IMR-90 (cell line): ENCODE measurements around the gene MRAP2. TPM values are rescaled to one million over a fixed set of nuclear protein-coding genes. Genes with fewer than 3 reads are reported as not detected.

Experiments used
- ATAC-seq: fragments of 200-7000 bp; cut with Tn5 transposase; 2 replicates; pipeline ENCODE4 v1.9.1; 2020; ENCODE audit warnings: low read depth, mild to moderate bottlenecking, moderate library complexity
- BruUV-seq: library from RNA; stranded (reverse); fragments of 400-500 nt; replicated peaks from 2 replicates; lab custom pipeline; 2021; lab: Mats Ljungman, UMichigan
- CTCF ChIA-PET: fragments of 300-600 bp; formaldehyde crosslinking; extraction: SDS; loops from one replicate; lab custom pipeline; 2021; ENCODE audit warnings: antibody characterized with exemption; lab: Yijun Ruan, JAX
- POLR2A ChIA-PET: fragments of 300-600 bp; sonication (Branson Sonifier 250); formaldehyde crosslinking; loops from one replicate; lab custom pipeline; 2022; ENCODE audit warnings: antibody characterized with exemption; ENCODE audit not compliant: unreplicated experiment; lab: Charles Lee
- DNase-seq: peaks from one replicate; pipeline ENCODE4 v3.0.0; 2013
- H2AFZ ChIP-seq: replicated peaks from 2 replicates; pipeline ENCODE3; 2013; ENCODE audit warnings: low read length, mild to moderate bottlenecking; ENCODE audit not compliant: poor library complexity
- H2AK5ac ChIP-seq: 2 replicates; pipeline ENCODE4 v1.6.1; 2013; ENCODE audit warnings: low read depth, low read length, inconsistent platforms
- H2AK9ac ChIP-seq: replicated peaks from 2 replicates; pipeline ENCODE3; 2013; ENCODE audit warnings: mild to moderate bottlenecking, low read depth, low read length, moderate library complexity; ENCODE audit not compliant: poor library complexity
- H2BK120ac ChIP-seq: 2 replicates; pipeline ENCODE4 v1.6.1; 2013; ENCODE audit warnings: low read depth, low read length, inconsistent platforms
- H2BK15ac ChIP-seq: 3 replicates; pipeline ENCODE4 v1.6.1; 2013; ENCODE audit warnings: low read depth, low read length, inconsistent platforms
- H2BK20ac ChIP-seq: 2 replicates; pipeline ENCODE4 v1.6.1; 2013; ENCODE audit warnings: low read depth, mild to moderate bottlenecking, inconsistent platforms, low read length, moderate library complexity
- H2BK5ac ChIP-seq: 2 replicates; pipeline ENCODE4 v1.6.1; 2013; ENCODE audit warnings: mild to moderate bottlenecking, low read depth, low read length, inconsistent platforms; ENCODE audit not compliant: poor library complexity, severe bottlenecking
- H3K14ac ChIP-seq: replicated peaks from 2 replicates; pipeline ENCODE4 v1.6.1; 2013; ENCODE audit warnings: low read depth, low read length, inconsistent platforms
- H3K18ac ChIP-seq: 2 replicates; pipeline ENCODE4 v1.6.1; 2013; ENCODE audit warnings: low read depth, low read length, control low read depth
- H3K23ac ChIP-seq: 2 replicates; pipeline ENCODE4 v1.6.1; 2013; ENCODE audit warnings: low read depth, low read length, inconsistent platforms
- H3K27ac ChIP-seq: 2 replicates; pipeline ENCODE4 v1.5.1; 2013; ENCODE audit warnings: mild to moderate bottlenecking, control low read depth, low read length; ENCODE audit not compliant: insufficient read depth
- H3K27me3 ChIP-seq: 2 replicates; pipeline ENCODE4 v1.6.1; 2013; ENCODE audit warnings: low read length; ENCODE audit not compliant: control insufficient read depth, insufficient read depth
- H3K36me3 ChIP-seq: 2 replicates; pipeline ENCODE4 v1.6.1; 2013; ENCODE audit warnings: low read length, mixed read lengths; ENCODE audit not compliant: control insufficient read depth, insufficient read depth
- H3K4ac ChIP-seq: 2 replicates; pipeline ENCODE4 v1.6.1; 2013; ENCODE audit warnings: low read depth, low read length, inconsistent platforms
- H3K4me1 ChIP-seq: 2 replicates; pipeline ENCODE4 v1.6.1; 2013; ENCODE audit warnings: low read length, mixed read lengths; ENCODE audit not compliant: control insufficient read depth, insufficient read depth
- H3K4me2 ChIP-seq: 2 replicates; pipeline ENCODE4 v1.6.1; 2013; ENCODE audit warnings: low read depth, mild to moderate bottlenecking, control low read depth, low read length, moderate library complexity
- H3K4me3 ChIP-seq: 2 replicates; pipeline ENCODE4 v1.5.1; 2013; ENCODE audit warnings: low read depth, mild to moderate bottlenecking, control low read depth, low read length, moderate library complexity; ENCODE audit not compliant: insufficient read depth
- H3K56ac ChIP-seq: 2 replicates; pipeline ENCODE4 v1.6.1; 2013; ENCODE audit warnings: low read length, inconsistent platforms; ENCODE audit not compliant: insufficient read depth; ENCODE audit errors: extremely low read depth
- H3K79me1 ChIP-seq, 2 experiments: 2 replicates each; pipeline ENCODE4 v1.6.1; 2013; ENCODE audit warnings: low read length in 2 of 2, inconsistent platforms in 1 of 2, low read depth in 1 of 2
- H3K9ac ChIP-seq: 2 replicates; pipeline ENCODE4 v1.6.1; 2013; ENCODE audit warnings: low read depth, low read length, control low read depth
- H3K9me1 ChIP-seq: 2 replicates; pipeline ENCODE4 v1.6.1; 2013; ENCODE audit warnings: low read length, inconsistent platforms; ENCODE audit not compliant: insufficient read depth
- H3K9me3 ChIP-seq: 2 replicates; pipeline ENCODE4 v1.6.1; 2013; ENCODE audit warnings: low read length; ENCODE audit not compliant: control insufficient read depth, insufficient read depth
- H4K20me1 ChIP-seq: 2 replicates; pipeline ENCODE4 v1.6.1; 2013; ENCODE audit warnings: low read length, inconsistent platforms; ENCODE audit not compliant: insufficient read depth
- H4K5ac ChIP-seq: 2 replicates; pipeline ENCODE4 v1.6.1; 2013; ENCODE audit warnings: mild to moderate bottlenecking, low read depth, low read length, control low read depth
- H4K8ac ChIP-seq, 2 experiments: 2 replicates each; pipeline ENCODE4 v1.6.1; 2013; ENCODE audit warnings: low read depth in 2 of 2, low read length in 2 of 2, control low read depth in 1 of 2, inconsistent platforms in 1 of 2
- H4K91ac ChIP-seq: 2 replicates; pipeline ENCODE4 v1.6.1; 2013; ENCODE audit warnings: low read depth, low read length, inconsistent platforms; ENCODE audit not compliant: insufficient read depth
- CEBPB ChIP-seq: IDR thresholded peaks from 2 replicates; pipeline ENCODE4 v1.6.1; 2012; ENCODE audit warnings: low read depth, low read length, improper control_type of control experiment
- CHD1 ChIP-seq: IDR thresholded peaks from 2 replicates; pipeline ENCODE4 v1.6.1; 2012; ENCODE audit warnings: low read depth, low read length, improper control_type of control experiment
- FOS ChIP-seq: fragments of 150-350 bp; IDR thresholded peaks from 2 replicates; pipeline ENCODE4 v1.6.1; 2016; ENCODE audit warnings: low read depth, low read length
- MAFK ChIP-seq: IDR thresholded peaks from 2 replicates; pipeline ENCODE4 v1.6.1; 2012; ENCODE audit warnings: low read depth, low read length, improper control_type of control experiment
- MXI1 ChIP-seq: IDR thresholded peaks from 2 replicates; pipeline ENCODE4 v1.6.1; 2012; ENCODE audit warnings: low read depth, mild to moderate bottlenecking, low read length, moderate library complexity, borderline replicate concordance
- RAD21 ChIP-seq: IDR thresholded peaks from 2 replicates; pipeline ENCODE4 v1.6.1; 2012; ENCODE audit warnings: low read length, improper control_type of control experiment
- RCOR1 ChIP-seq: IDR thresholded peaks from 2 replicates; pipeline ENCODE4 v1.6.1; 2012; ENCODE audit warnings: mild to moderate bottlenecking, low read length, improper control_type of control experiment; ENCODE audit not compliant: insufficient replicate concordance
- RFX5 ChIP-seq: IDR thresholded peaks from 2 replicates; pipeline ENCODE4 v1.8.0; 2012; ENCODE audit warnings: low read depth, mild to moderate bottlenecking, low read length, moderate library complexity
- WGBS, 2 experiments: methylation state at CpG; one replicate each; pipeline versions ENCODE4 v1.1.5 to v1.1.7; 2013; ENCODE audit warnings: missing lambda C conversion rate in 2 of 2; ENCODE audit not compliant: insufficient read length in 1 of 2; ENCODE audit errors: extremely low coverage in 2 of 2; 5-methylcytosine and 5-hydroxymethylcytosine counted together
- dilution Hi-C: fragments of 300-500 bp; cut with HindIII; formaldehyde crosslinking; loops from one replicate; pipeline ENCODE4 v1.14.3; 2018; ENCODE audit warnings: low sequenced_read_pairs; ENCODE audit not compliant: unreplicated experiment
- in situ Hi-C: fragments of 300-500 bp; cut with MboI; formaldehyde crosslinking; loops from 3 replicates; pipeline ENCODE4 v1.14.3; 2019; ENCODE audit warnings: low sequenced_read_pairs, inconsistent platforms, mixed read lengths
- intact Hi-C: fragments of 100-400 bp; cut with micrococcal nuclease; formaldehyde crosslinking; loops from 2 replicates; pipeline ENCODE4 v1.10.0; 2022
- polyA plus RNA-seq, 3 experiments: library from polyadenylated mRNA; depleted of rRNA; stranded (reverse); fragments of >200 nt; gene quantifications; 2 replicates each; pipeline ENCODE4 v1.2.3, GENCODE V29; 2012; ENCODE audit warnings: low replicate concordance in 1 of 3
- total RNA-seq: library from RNA; depleted of rRNA; stranded (reverse); fragments of >200 nt; gene quantifications from 2 replicates; pipeline ENCODE4 v1.2.3, GENCODE V29; 2012
- TF ChIP-seq, protein P1 (sequence below): fragments of 150-350 bp; IDR thresholded peaks from 2 replicates; pipeline ENCODE4 v1.6.1; 2016; ENCODE audit warnings: low read depth, mild to moderate bottlenecking, low read length, moderate library complexity, borderline replicate concordance

MRAP2 gene
- total and polyA plus RNA-seq, 2 of the 4 experiments (the other 2 are of a cell fraction) = 0.03 TPM; not detected in 1

DNA sequence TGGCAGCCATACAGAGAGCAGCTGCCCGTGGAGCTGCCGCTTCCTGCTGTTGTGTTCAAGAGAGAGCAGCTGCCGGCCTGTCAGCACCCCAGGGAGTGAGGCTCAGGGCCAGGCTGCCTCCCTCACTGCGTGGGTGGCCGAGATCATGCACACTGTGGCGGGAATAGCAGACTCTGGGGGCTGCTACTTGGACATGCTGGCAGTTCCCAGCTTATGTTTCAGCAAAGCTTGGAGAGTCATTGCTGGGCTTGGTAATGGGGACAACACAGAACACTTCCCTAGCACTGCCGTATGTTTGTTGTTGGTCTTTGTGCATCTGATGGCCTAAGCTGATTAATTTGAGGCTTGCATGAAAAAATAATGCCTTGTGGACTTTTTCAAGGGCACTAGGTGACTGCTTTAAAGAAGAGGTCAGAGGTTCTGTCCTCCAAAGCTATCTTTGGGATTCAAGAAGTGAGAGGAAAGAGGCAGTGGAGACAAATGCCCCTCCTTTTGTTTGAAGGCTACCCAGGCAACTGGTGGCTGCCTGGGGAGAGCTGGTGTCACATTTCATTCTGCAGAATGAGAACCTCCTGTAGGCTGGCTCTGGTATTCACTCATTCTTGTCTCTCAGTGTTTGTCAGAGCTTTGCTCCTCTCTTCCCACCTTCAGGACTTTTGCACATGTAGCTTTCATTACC, 18.8 kb downstream of the MRAP2 start:
- Histone ChIP-seq H3K27me3 (no peaks in the 10 kb centered on the region; the same call in none of the 2 replicates), H3K4ac (no peak overlapping the region), H3K9ac (no peak overlapping the region), H3K4me3 (peak overlapping the region; percentile 11; the same call in 1 of the 2 replicates), H3K36me3 (no peaks in the 10 kb centered on the region), H3K27ac (no peak overlapping the region), H4K91ac (no peak overlapping the region), H3K56ac (no peak overlapping the region), H4K8ac (no peak overlapping the region), H3K4me1 (no peaks in the 10 kb centered on the region), H3K14ac (no peak overlapping the region), H2AFZ (peak overlapping the region; percentile 67), H3K9me1 (no peaks in the 10 kb centered on the region), H2BK120ac (no peak overlapping the region), H2AK5ac (no peak overlapping the region), H4K20me1 (no peaks in the 10 kb centered on the region), H2AK9ac (no peak overlapping the region), H3K79me1 (no peaks in the 10 kb centered on the region), H3K9me3 (no peaks in the 10 kb centered on the region), H2BK15ac (no peak overlapping the region), H2BK5ac (no peak overlapping the region), H3K4me2 (peak overlapping the region; percentile 80), H4K5ac (no peak overlapping the region), H3K23ac (no peak overlapping the region), H2BK20ac (no peak overlapping the region), H3K18ac (no peak overlapping the region)
- BruUV-seq = no TSS peak
- intact Hi-C loops = no loop called here
- TF ChIP-seq CHD1 = no peak
- TF ChIP-seq MXI1 = no peak
- TF ChIP-seq CEBPB = no peak
- no peak for TF ChIP-seq FOS
- TF ChIP-seq MAFK = no peak
- TF ChIP-seq RCOR1 = no peak
- TF ChIP-seq, protein P1, sequence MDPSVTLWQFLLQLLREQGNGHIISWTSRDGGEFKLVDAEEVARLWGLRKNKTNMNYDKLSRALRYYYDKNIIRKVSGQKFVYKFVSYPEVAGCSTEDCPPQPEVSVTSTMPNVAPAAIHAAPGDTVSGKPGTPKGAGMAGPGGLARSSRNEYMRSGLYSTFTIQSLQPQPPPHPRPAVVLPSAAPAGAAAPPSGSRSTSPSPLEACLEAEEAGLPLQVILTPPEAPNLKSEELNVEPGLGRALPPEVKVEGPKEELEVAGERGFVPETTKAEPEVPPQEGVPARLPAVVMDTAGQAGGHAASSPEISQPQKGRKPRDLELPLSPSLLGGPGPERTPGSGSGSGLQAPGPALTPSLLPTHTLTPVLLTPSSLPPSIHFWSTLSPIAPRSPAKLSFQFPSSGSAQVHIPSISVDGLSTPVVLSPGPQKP = no peak
- TF ChIP-seq RFX5 = no peak
- TF ChIP-seq RAD21 = no peak
- WGBS, 2 experiments = no CpG with 5 or more reads among the region's 7 CpGs
- ATAC-seq = peak; percentile 96
- ChIA-PET CTCF (no interaction called here), POLR2A (no interaction called here)
- DNase-seq = peak; percentile 50
- dilution Hi-C loops = no loop called here
- in situ Hi-C loops = no loop called here
